Upper lobe of left lung (tissue), 4 donors: ENCODE results near the gene CBL.

ENCODE experiments used
- EP300 ChIP-seq, 4 donors: sonication (generic); formaldehyde crosslinking; IDR thresholded peaks; one replicate each; pipeline ENCODE4 v1.5.1; 2017; ENCODE audit warnings: antibody characterized with exemption in 4 of 4, control low read depth in 2 of 4
- POLR2A ChIP-seq, 4 donors: fragments of 450-650 bp; IDR thresholded peaks; one replicate each; pipeline ENCODE4 v1.5.1; 2016 to 2017; ENCODE audit warnings: antibody characterized with exemption in 4 of 4, mild to moderate bottlenecking in 2 of 4
- POLR2AphosphoS5 ChIP-seq, 2 donors: sonication (generic); formaldehyde crosslinking; IDR thresholded peaks; one replicate each; pipeline ENCODE4 v1.5.1; 2017; ENCODE audit warnings: antibody characterized with exemption in 2 of 2
- TF ChIP-seq, protein P1 (sequence below), 6 experiments: fragments of 450-650 bp in 4 of 6; fragments of 200-600 bp in 2 of 6; sonication (generic) in 2 of 6; IDR thresholded peaks; one replicate each; pipeline ENCODE4 v1.5.1; 2016 to 2019; ENCODE audit warnings: antibody characterized with exemption in 6 of 6

DNA sequence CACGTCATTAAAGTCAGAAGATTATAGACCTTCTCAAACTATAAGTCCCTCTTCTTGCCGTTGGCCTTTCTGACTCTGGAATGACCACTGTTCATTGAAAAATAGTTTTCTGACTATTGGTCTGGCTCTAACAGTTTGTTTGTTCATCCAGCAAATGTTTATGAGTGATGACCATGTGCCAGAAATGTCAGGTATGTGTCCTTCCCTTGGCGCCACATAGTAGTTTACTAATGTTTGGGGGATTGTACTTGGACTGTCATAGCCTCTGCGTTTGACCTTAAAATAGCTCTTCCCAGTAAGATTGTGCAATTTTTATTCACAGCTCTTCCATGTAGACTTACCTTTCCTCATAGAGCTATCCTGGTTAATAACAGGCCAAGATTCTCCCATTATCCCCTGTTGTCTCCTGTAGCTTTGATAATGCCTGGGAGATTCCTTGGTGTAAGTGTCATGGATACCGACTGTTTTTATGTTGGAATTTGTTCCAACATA lies 97.1 kb downstream of the CBL start:
- TF ChIP-seq, protein P1, sequence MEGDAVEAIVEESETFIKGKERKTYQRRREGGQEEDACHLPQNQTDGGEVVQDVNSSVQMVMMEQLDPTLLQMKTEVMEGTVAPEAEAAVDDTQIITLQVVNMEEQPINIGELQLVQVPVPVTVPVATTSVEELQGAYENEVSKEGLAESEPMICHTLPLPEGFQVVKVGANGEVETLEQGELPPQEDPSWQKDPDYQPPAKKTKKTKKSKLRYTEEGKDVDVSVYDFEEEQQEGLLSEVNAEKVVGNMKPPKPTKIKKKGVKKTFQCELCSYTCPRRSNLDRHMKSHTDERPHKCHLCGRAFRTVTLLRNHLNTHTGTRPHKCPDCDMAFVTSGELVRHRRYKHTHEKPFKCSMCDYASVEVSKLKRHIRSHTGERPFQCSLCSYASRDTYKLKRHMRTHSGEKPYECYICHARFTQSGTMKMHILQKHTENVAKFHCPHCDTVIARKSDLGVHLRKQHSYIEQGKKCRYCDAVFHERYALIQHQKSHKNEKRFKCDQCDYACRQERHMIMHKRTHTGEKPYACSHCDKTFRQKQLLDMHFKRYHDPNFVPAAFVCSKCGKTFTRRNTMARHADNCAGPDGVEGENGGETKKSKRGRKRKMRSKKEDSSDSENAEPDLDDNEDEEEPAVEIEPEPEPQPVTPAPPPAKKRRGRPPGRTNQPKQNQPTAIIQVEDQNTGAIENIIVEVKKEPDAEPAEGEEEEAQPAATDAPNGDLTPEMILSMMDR (IDR thresholded peaks at IDR 0.05) = no peak
- TF ChIP-seq POLR2A (IDR thresholded peaks at IDR 0.05) (no peak), POLR2AphosphoS5 (IDR thresholded peaks at IDR 0.05) (no peak), EP300 (IDR thresholded peaks at IDR 0.05) (no peak)
